PC-9 (cell line): ENCODE data around the gene CNTN6. TPM values are rescaled to one million over a fixed set of nuclear protein-coding genes. Genes with fewer than 3 reads are reported as not detected.

Experiments
- BruUV-seq: library from RNA; stranded (reverse); fragments of 400-500 nt; replicated peaks from 2 replicates; lab custom pipeline; 2021; lab: Mats Ljungman, UMichigan
- CTCF ChIA-PET: fragments of 300-600 bp; sonication (Branson Sonifier 250); formaldehyde crosslinking; loops from one replicate; lab custom pipeline; 2022; ENCODE audit warnings: antibody characterized with exemption; lab: Charles Lee
- POLR2A ChIA-PET: fragments of 300-600 bp; sonication (Branson Sonifier 250); formaldehyde crosslinking; loops from one replicate; lab custom pipeline; 2022; ENCODE audit warnings: antibody characterized with exemption; ENCODE audit not compliant: unreplicated experiment; lab: Charles Lee
- DNase-seq, 2 experiments: peaks; one replicate each; pipeline versions ENCODE4 v3.0.0 to v3.0.0-alpha.2; 2015 to 2022; ENCODE audit warnings: mixed read lengths in 1 of 2
- H2AFZ ChIP-seq: fragments of 200-600 bp; sonication (generic); 2 replicates; pipeline ENCODE4 v1.8.1; 2017; ENCODE audit warnings: antibody characterized with exemption
- H3F3A ChIP-seq: fragments of 200-600 bp; sonication (generic); 2 replicates; pipeline ENCODE4 v1.8.1; 2017; ENCODE audit warnings: antibody characterized with exemption, mild to moderate bottlenecking, low read depth; ENCODE audit not compliant: insufficient read depth
- H3K27ac ChIP-seq: fragments of 200-600 bp; sonication (generic); 2 replicates; pipeline ENCODE4 v1.6.1; 2016; ENCODE audit warnings: mixed run types
- H3K27me3 ChIP-seq: fragments of 200-600 bp; sonication (generic); 2 replicates; pipeline ENCODE4 v1.6.1; 2016; ENCODE audit warnings: low read depth, mixed run types; ENCODE audit not compliant: insufficient read depth
- H3K36me3 ChIP-seq: fragments of 200-600 bp; sonication (generic); 2 replicates; pipeline ENCODE4 v1.6.1; 2016; ENCODE audit warnings: low read depth, mixed run types
- H3K4me1 ChIP-seq: fragments of 200-600 bp; sonication (generic); replicated peaks from 2 replicates; pipeline ENCODE4 v1.6.1; 2016; ENCODE audit warnings: mixed run types; ENCODE audit not compliant: insufficient read depth
- H3K4me2 ChIP-seq: fragments of 200-600 bp; sonication (generic); 2 replicates; pipeline ENCODE4 v1.6.1; 2017; ENCODE audit warnings: mixed run types
- H3K4me3 ChIP-seq: fragments of 200-600 bp; sonication (generic); 2 replicates; pipeline ENCODE4 v1.6.1; 2016; ENCODE audit warnings: mixed run types
- H3K79me2 ChIP-seq: fragments of 200-600 bp; sonication (generic); 2 replicates; pipeline ENCODE4 v1.6.1; 2017; ENCODE audit warnings: low read depth, mixed run types
- H3K9me2 ChIP-seq: fragments of 200-600 bp; sonication (generic); 2 replicates; pipeline ENCODE4 v1.8.1; 2017; ENCODE audit warnings: mild to moderate bottlenecking; ENCODE audit not compliant: insufficient read depth
- H3K9me3 ChIP-seq: fragments of 200-600 bp; sonication (generic); 2 replicates; pipeline ENCODE4 v1.8.1; 2016; ENCODE audit warnings: low read depth; ENCODE audit not compliant: insufficient read depth
- H4K20me1 ChIP-seq: fragments of 200-600 bp; sonication (generic); 2 replicates; pipeline ENCODE4 v1.8.1; 2017; ENCODE audit not compliant: insufficient read depth
- CTCF ChIP-seq: fragments of 200-600 bp; sonication (generic); conservative IDR thresholded peaks from 2 replicates; pipeline ENCODE4 v1.6.1; 2017; ENCODE audit warnings: mixed run types, antibody characterized with exemption, mild to moderate bottlenecking, moderate library complexity
- EZH2 ChIP-seq: fragments of 200-600 bp; sonication (generic); IDR thresholded peaks from 2 replicates; pipeline ENCODE4 v1.8.0; 2017; ENCODE audit warnings: antibody characterized with exemption, low read depth
- intact Hi-C: fragments of 100-400 bp; cut with micrococcal nuclease; formaldehyde crosslinking; loops from one replicate; pipeline ENCODE4 v1.10.0; 2022; ENCODE audit not compliant: unreplicated experiment
- total RNA-seq: library from RNA; stranded (reverse); gene quantifications from 2 replicates; pipeline ENCODE4 v1.2.3, GENCODE V29; 2021

Gene CNTN6
- total RNA-seq, 1 experiment from 2014 or later: not detected

GRCh38 chr3:1056744-1057143 lies 36.1 kb upstream of the CNTN6 start:
- TF ChIP-seq CTCF: no peak
- no peak for TF ChIP-seq EZH2
- ChIA-PET CTCF (no interaction called here), POLR2A (no interaction called here)
- no peak overlapping the region for H2AFZ ChIP-seq
- H3K4me3 ChIP-seq: no peak overlapping the region
- DNase-seq: no peak
- no peaks in the 10 kb centered on the region for H3F3A ChIP-seq
- H4K20me1 ChIP-seq: no peaks in the 10 kb centered on the region
- no TSS peak for BruUV-seq
- no peaks in the 10 kb centered on the region for H3K79me2 ChIP-seq
- H3K4me1 ChIP-seq: no peaks in the 10 kb centered on the region
- intact Hi-C loops: no loop called here
- no peaks in the 10 kb centered on the region for H3K27me3 ChIP-seq
- H3K9me3 ChIP-seq: no peaks in the 10 kb centered on the region
- H3K9me2 ChIP-seq: no peaks in the 10 kb centered on the region
- H3K4me2 ChIP-seq: no peak overlapping the region
- no peak overlapping the region for H3K27ac ChIP-seq
- no peaks in the 10 kb centered on the region for H3K36me3 ChIP-seq

GRCh38 chr3:1057436-1057835 lies 35.4 kb upstream of the CNTN6 start:
- no peaks in the 10 kb centered on the region for H3K36me3 ChIP-seq
- no peak overlapping the region for H3K4me2 ChIP-seq
- no peak for DNase-seq
- no TSS peak for BruUV-seq
- no peaks in the 10 kb centered on the region for H3K9me3 ChIP-seq
- H4K20me1 ChIP-seq: no peaks in the 10 kb centered on the region
- ChIA-PET POLR2A (no interaction called here), CTCF (no interaction called here)
- no peaks in the 10 kb centered on the region for H3K9me2 ChIP-seq
- no peak overlapping the region for H2AFZ ChIP-seq
- no peaks in the 10 kb centered on the region for H3K79me2 ChIP-seq
- no peaks in the 10 kb centered on the region for H3K27me3 ChIP-seq
- intact Hi-C loops: no loop called here
- no peak overlapping the region for H3K27ac ChIP-seq
- H3F3A ChIP-seq: no peaks in the 10 kb centered on the region
- TF ChIP-seq CTCF: no peak
- no peak for TF ChIP-seq EZH2
- H3K4me1 ChIP-seq: no peaks in the 10 kb centered on the region
- H3K4me3 ChIP-seq: no peak overlapping the region

- no peaks in the 10 kb centered on the region for H3F3A ChIP-seq
- TF ChIP-seq EZH2 (no peak), CTCF (no peak)
- BruUV-seq: no TSS peak
- H3K9me2 ChIP-seq: no peaks in the 10 kb centered on the region
- intact Hi-C loops: no loop called here
- H3K27me3 ChIP-seq: no peaks in the 10 kb centered on the region
- H3K4me2 ChIP-seq: no peak overlapping the region
- no peaks in the 10 kb centered on the region for H4K20me1 ChIP-seq
- H2AFZ ChIP-seq: no peak overlapping the region
- DNase-seq: no peak
- no peaks in the 10 kb centered on the region for H3K9me3 ChIP-seq
- ChIA-PET POLR2A (no interaction called here), CTCF (no interaction called here)
- no peaks in the 10 kb centered on the region for H3K36me3 ChIP-seq
- no peak overlapping the region for H3K27ac ChIP-seq
- no peaks in the 10 kb centered on the region for H3K4me1 ChIP-seq
- H3K79me2 ChIP-seq: no peaks in the 10 kb centered on the region
- H3K4me3 ChIP-seq: no peak overlapping the region
These were observed 23.8 kb upstream of the CNTN6 start for GRCh38 chr3:1068985-1069384.
